HepG2 (cell line): ENCODE measurements around the gene SRC. TPM values are rescaled to one million over a fixed set of nuclear protein-coding genes. Genes with fewer than 3 reads are reported as not detected.

ENCODE experiments used
- BRCA1 ChIP-seq: sonication (generic); formaldehyde crosslinking; IDR thresholded peaks from 2 replicates; pipeline ENCODE4 v1.4.0; 2020; ENCODE audit warnings: missing genetic modification reagents
- CEBPB ChIP-seq: IDR thresholded peaks from 2 replicates; pipeline ENCODE4 v1.6.1; 2011; ENCODE audit warnings: low read depth, low read length, improper control_type of control experiment, borderline replicate concordance
- CENPX ChIP-seq: sonication (generic); formaldehyde crosslinking; IDR thresholded peaks from 2 replicates; pipeline ENCODE4 v1.9.0; 2021; ENCODE audit warnings: mild to moderate bottlenecking, missing genetic modification reagents, moderate library complexity
- DMAP1 ChIP-seq: IDR thresholded peaks from 2 replicates; pipeline ENCODE4 v1.6.1; 2016
- DR1 ChIP-seq: sonication (generic); formaldehyde crosslinking; IDR thresholded peaks from 2 replicates; pipeline ENCODE4 v1.8.0; 2021; ENCODE audit warnings: mild to moderate bottlenecking, missing genetic modification reagents, inconsistent platforms
- FOXO1 ChIP-seq: sonication (generic); formaldehyde crosslinking; IDR thresholded peaks from 2 replicates; pipeline ENCODE4 v1.4.0; 2020; ENCODE audit warnings: missing genetic modification reagents
- HOMEZ ChIP-seq: IDR thresholded peaks from 2 replicates; pipeline ENCODE4 v1.6.1; 2016; ENCODE audit warnings: low read depth
- MED8 ChIP-seq: sonication (generic); formaldehyde crosslinking; IDR thresholded peaks from 2 replicates; pipeline ENCODE4 v1.8.1; 2023; ENCODE audit warnings: mild to moderate bottlenecking, missing genetic modification reagents; ENCODE audit not compliant: insufficient replicate concordance
- MIXL1 ChIP-seq: IDR thresholded peaks from 2 replicates; pipeline ENCODE4 v1.6.1; 2016
- MLX ChIP-seq: IDR thresholded peaks from 2 replicates; pipeline ENCODE4 v1.6.1; 2016
- NCOA1 ChIP-seq: sonication (generic); formaldehyde crosslinking; IDR thresholded peaks from 2 replicates; pipeline ENCODE4 v1.9.0; 2021; ENCODE audit warnings: missing genetic modification reagents
- PATZ1 ChIP-seq: sonication (generic); formaldehyde crosslinking; IDR thresholded peaks from 2 replicates; pipeline ENCODE4 v1.4.0; 2020; ENCODE audit warnings: missing genetic modification reagents
- SETDB1 ChIP-seq: sonication (generic); formaldehyde crosslinking; IDR thresholded peaks from 2 replicates; pipeline ENCODE4 v1.5.1; 2020; ENCODE audit warnings: missing genetic modification reagents, mild to moderate bottlenecking, borderline replicate concordance
- SNAPC2 ChIP-seq: sonication (generic); formaldehyde crosslinking; IDR thresholded peaks from 2 replicates; pipeline ENCODE4 v1.8.1; 2022; ENCODE audit warnings: mild to moderate bottlenecking, missing genetic modification reagents
- TMF1 ChIP-seq: sonication (generic); formaldehyde crosslinking; IDR thresholded peaks from 2 replicates; pipeline ENCODE4 v1.8.1; 2022; ENCODE audit warnings: low read depth, missing genetic modification reagents
- ZBTB44 ChIP-seq: sonication (generic); formaldehyde crosslinking; IDR thresholded peaks from 2 replicates; pipeline ENCODE4 v1.4.0; 2020; ENCODE audit warnings: missing genetic modification reagents
- ZNF20 ChIP-seq: sonication (generic); formaldehyde crosslinking; IDR thresholded peaks from 2 replicates; pipeline ENCODE4 v1.4.0; 2020; ENCODE audit warnings: mild to moderate bottlenecking, moderate library complexity, missing genetic modification reagents
- ZNF567 ChIP-seq: sonication (generic); formaldehyde crosslinking; IDR thresholded peaks from 2 replicates; pipeline ENCODE4 v1.8.1; 2023; ENCODE audit warnings: mild to moderate bottlenecking, missing genetic modification reagents, borderline replicate concordance
- ZNF720 ChIP-seq: sonication (generic); formaldehyde crosslinking; IDR thresholded peaks from 2 replicates; pipeline ENCODE4 v1.4.0; 2020; ENCODE audit warnings: missing genetic modification reagents
- ZNF883 ChIP-seq: sonication (generic); formaldehyde crosslinking; IDR thresholded peaks from 2 replicates; pipeline ENCODE4 v1.5.1; 2020; ENCODE audit warnings: mild to moderate bottlenecking, missing genetic modification reagents; ENCODE audit errors: not compliant biosample characterization
- ZSCAN21 ChIP-seq: sonication (generic); formaldehyde crosslinking; IDR thresholded peaks from 2 replicates; pipeline ENCODE4 v1.8.0; 2022; ENCODE audit warnings: mild to moderate bottlenecking, missing genetic modification reagents, moderate library complexity, borderline replicate concordance
- polyA plus RNA-seq, 8 experiments: library from polyadenylated mRNA; depleted of rRNA in 3 of 8; stranded (reverse) in 7 of 8; unstranded in 1 of 8; fragments of >200 nt; fragmentation: Illumina TruSeq in 4 of 8; extraction: Trizol in 4 of 8; gene quantifications; 2 replicates each; pipeline versions ENCODE4 v1.2.1 to v1.2.3, GENCODE V29; 2011 to 2016; ENCODE audit warnings: low read depth in 4 of 8, missing spikeins in 1 of 8, mixed read lengths in 1 of 8; ENCODE audit not compliant: insufficient read depth in 1 of 8
- total RNA-seq, 5 experiments: library from RNA; depleted of rRNA; stranded (reverse); fragments of >200 nt; fragmentation: Illumina TruSeq; extraction: Trizol; gene quantifications; 2 replicates each; pipeline ENCODE4 v1.2.3, GENCODE V29; 2016; ENCODE audit warnings: low read depth in 1 of 5

The SRC gene
- total and polyA plus RNA-seq, 2 of the 13 experiments (the other 11 are each of a cell fraction or from before 2014, with no cell fraction given): 54.7 to 192 TPM

- TF ChIP-seq FOXO1 (CRISPR knock-in tag) (0 out of 2 replicates have a peak, but pooled peaks have one; percentile 13), ZBTB44 (CRISPR knock-in tag) (no peak), SETDB1 (CRISPR knock-in tag) (no peak), PATZ1 (CRISPR knock-in tag) (peak; percentile 80), ZNF720 (no peak), MED8 (CRISPR knock-in tag) (no peak), HOMEZ (CRISPR knock-in tag) (0 out of 2 replicates have a peak, but pooled peaks have one; percentile 24), CEBPB (peak; percentile 67), ZNF20 (no peak), TMF1 (CRISPR knock-in tag) (no peak), CENPX (CRISPR knock-in tag) (no peak), ZNF567 (no peak), MIXL1 (peak; percentile 76; the same call in 1 of the 2 replicates), ZNF883 (CRISPR knock-in tag) (no peak), SNAPC2 (CRISPR knock-in tag) (no peak), MLX (CRISPR knock-in tag) (0 out of 2 replicates have a peak, but pooled peaks have one; percentile 53), NCOA1 (CRISPR knock-in tag) (no peak), ZSCAN21 (CRISPR knock-in tag) (peak; percentile 65), DR1 (CRISPR knock-in tag) (no peak; the same call in 1 of the 2 replicates), DMAP1 (CRISPR knock-in tag) (peak; percentile 51; the same call in 1 of the 2 replicates), BRCA1 (CRISPR knock-in tag) (peak; percentile 10; the same call in 1 of the 2 replicates)
These were observed 53.0 kb downstream of the SRC start (continued) for GRCh38 chr20:37398750-37399621.
